Measurements from ENCODE around the gene ZNF205. TPM values are rescaled to one million over a fixed set of nuclear protein-coding genes. Genes with fewer than 3 reads are reported as not detected.

Gene ZNF205
- total RNA-seq, 4 donors from 2014 or later, result 7.1 to 16.1 (median 9.7) TPM

DNA sequence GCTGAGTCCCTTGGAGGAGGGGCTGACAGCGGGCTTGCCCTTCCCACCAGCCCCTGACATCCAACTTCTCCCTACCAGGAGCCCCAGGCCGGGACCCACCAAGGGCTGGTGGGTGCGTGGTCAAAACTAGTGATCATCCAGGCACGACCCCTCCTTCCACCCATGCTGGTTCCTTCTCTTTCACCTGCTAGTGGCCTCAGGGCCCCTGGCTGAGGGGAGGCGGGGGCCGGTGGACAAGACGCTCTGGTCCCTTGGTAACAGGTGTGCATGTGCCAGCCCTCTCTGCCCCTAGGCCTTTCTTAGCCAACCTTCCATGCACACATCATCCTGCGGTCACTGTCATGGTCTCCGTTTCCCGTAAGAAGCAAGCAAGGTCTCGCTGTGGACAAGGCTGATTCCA lies 30.8 kb downstream of the ZNF205 start:
- ATAC-seq (ENCODE audit: low FRiP score), result no peak
- TF ChIP-seq, protein P1, sequence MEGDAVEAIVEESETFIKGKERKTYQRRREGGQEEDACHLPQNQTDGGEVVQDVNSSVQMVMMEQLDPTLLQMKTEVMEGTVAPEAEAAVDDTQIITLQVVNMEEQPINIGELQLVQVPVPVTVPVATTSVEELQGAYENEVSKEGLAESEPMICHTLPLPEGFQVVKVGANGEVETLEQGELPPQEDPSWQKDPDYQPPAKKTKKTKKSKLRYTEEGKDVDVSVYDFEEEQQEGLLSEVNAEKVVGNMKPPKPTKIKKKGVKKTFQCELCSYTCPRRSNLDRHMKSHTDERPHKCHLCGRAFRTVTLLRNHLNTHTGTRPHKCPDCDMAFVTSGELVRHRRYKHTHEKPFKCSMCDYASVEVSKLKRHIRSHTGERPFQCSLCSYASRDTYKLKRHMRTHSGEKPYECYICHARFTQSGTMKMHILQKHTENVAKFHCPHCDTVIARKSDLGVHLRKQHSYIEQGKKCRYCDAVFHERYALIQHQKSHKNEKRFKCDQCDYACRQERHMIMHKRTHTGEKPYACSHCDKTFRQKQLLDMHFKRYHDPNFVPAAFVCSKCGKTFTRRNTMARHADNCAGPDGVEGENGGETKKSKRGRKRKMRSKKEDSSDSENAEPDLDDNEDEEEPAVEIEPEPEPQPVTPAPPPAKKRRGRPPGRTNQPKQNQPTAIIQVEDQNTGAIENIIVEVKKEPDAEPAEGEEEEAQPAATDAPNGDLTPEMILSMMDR (IDR thresholded peaks at IDR 0.05), result no peak
- DNase-seq (ENCODE audit: low spot score), result no peak

DNA sequence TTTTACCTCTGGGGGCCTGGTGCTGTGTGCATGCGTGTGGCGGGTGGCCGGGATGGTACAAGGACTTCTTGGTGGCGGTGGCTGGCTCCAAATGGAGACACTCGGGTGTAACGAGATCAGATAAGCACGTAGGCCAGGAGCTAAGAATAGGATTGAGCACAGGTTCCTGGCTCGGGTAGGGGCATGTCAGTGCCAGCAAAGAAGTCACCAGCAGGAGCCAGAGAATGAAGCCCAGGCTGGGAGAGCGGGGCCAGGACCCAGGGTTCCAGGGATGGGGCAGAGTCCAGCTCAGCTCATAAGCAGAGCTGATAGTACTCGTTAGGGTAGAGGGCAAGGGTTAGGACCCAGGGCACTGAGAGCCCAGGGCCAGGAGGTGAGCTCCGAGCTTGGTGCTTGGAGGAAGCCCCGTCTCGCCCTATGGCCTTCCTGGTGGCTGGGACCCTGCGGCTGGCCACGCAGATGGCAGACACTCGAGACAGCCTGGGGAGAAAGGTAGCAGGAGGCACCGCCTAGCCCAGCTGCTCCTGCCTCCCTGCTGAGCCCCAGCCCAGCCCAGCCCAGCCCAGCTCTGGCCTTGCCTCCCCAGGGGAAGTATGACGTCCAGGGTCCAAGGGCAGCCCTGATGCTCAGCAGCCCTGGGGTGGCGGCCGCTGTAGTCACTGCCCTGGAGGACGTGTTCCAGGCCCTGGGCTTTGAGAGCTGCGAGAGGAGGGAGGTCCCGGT lies 31.4 kb downstream of the ZNF205 start:
- ATAC-seq (ENCODE audit: low FRiP score) (no peak), DNase-seq (ENCODE audit: low spot score) (no peak)
- TF ChIP-seq, protein P1 (IDR thresholded peaks at IDR 0.05), result no peak

DNA sequence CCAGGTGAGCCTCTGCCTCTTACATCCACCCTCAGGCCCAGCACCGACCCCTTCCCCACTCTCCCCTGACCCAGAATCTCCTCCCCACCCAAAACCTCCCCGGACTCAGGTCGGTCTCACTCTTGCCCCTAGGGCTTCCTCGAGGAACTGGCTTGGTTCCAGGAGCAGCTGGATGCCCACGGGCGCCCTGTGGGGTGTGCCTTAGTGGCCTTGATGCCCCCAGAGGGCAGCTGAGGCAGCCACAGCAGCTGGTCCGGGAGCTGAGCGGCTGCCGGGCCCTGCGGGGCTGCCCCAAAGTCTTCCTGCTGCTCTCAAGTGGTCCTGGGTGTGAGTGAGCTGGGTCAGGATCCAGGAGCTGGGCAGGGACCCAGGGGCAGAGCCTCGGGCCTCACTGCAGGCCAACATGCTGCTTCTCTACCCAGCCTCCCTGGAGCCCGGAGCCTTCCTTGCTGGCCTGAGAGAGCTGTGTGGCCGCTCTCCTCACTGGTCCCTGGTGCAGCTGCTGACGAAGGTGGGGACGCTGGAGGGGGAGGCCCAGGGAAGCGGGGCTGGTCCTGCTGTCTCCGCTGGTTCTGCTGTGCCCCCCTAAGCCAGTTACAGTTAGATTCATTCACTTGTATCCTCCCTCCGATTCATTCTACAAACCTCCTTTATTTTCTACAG lies 32.1 kb downstream of the ZNF205 start:
- DNase-seq (ENCODE audit: low spot score) (no peak), ATAC-seq (ENCODE audit: low FRiP score) (no peak)
- TF ChIP-seq, protein P1 (IDR thresholded peaks at IDR 0.05), result no peak

DNA sequence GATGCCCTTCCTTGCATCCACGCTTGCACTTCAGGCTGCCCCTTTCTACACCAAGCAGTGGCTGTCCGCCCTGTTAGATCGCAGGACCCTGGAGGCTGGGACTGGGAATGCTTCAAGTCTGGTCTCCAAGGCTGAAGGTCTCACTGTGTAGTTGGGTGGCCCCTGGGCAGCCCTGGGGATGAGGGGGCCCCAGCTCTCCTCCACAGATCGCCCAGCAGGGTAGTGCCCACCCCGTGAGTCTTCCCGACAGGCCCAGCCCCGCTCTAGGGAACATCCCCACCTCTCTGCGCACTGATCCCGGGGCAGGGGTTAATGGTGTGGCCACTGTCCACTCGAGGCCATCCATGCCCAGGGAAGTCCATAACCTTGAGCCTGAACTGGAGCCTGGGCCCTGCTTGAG lies 32.8 kb downstream of the ZNF205 start:
- ATAC-seq (ENCODE audit: low FRiP score), result no peak
- no peak for DNase-seq (ENCODE audit: low spot score)
- TF ChIP-seq, protein P1 (IDR thresholded peaks at IDR 0.05), result no peak

DNA sequence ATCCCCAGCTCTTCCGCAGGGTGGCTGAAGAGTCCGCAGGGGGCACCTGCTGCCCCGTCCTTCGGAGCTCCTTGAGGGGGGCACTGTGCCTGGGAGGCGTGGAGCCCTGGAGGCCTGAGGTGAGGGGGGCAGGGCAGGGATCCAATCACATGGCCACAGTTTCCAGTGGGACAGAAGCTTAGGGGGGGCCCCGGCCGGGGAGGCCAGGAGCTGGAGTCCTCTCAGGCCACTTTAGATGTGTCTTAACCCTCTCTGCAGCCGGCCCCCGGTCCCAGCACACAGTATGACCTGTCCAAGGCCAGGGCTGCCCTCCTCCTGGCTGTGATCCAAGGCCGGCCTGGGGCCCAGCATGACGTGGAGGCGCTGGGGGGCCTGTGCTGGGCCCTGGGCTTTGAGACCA lies 33.3 kb downstream of the ZNF205 start:
- ATAC-seq (ENCODE audit: low FRiP score) (no peak), DNase-seq (ENCODE audit: low spot score) (no peak)
- TF ChIP-seq, protein P1 (IDR thresholded peaks at IDR 0.05), result no peak

DNA sequence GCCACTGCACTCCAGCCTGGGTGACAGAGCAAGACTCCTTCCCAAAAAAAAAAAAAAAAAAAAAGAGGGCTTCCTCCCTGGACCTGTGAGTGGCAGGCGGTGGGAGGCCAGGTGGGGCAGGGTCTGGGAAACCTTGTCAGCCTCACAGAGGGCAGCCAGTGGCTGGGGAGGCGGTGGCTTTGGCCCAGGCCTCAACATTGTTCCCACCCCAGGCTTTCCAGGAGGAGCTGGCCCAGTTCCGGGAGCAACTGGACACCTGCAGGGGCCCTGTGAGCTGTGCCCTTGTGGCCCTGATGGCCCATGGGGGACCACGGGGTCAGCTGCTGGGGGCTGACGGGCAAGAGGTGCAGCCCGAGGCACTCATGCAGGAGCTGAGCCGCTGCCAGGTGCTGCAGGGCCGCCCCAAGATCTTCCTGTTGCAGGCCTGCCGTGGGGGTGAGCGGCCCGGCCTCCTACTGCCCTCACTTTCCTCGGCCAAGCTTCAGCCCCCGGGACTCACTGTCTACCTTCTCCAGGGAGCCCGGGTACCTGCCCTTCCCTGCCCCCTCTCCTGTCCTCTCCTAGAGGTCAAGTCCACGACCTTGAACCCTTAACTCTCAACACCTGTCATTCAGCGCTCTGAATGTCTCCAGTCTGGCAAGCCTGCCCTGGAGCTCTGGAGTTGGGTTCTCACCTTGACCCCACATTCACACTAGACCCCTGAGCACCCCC lies 34.8 kb downstream of the ZNF205 start:
- ATAC-seq (ENCODE audit: low FRiP score), result no peak
- TF ChIP-seq, protein P1 (IDR thresholded peaks at IDR 0.05), result no peak
- no peak for DNase-seq (ENCODE audit: low spot score)

Data from omental fat pad (tissue), 4 donors.